GM13976 (cell line): ENCODE measurements around the gene DTX4.

Experiments used
- DNase-seq: peaks from one replicate; pipeline ENCODE4 v3.0.0; 2012; ENCODE audit warnings: low spot score
- in situ Hi-C: fragments of 300-500 bp; cut with MboI; formaldehyde crosslinking; loops from one replicate; pipeline ENCODE4 v1.12.0; 2022; ENCODE audit warnings: low sequenced_read_pairs, mixed read lengths, inconsistent platforms; ENCODE audit not compliant: unreplicated experiment
- TF ChIP-seq, protein P1 (sequence below): IDR thresholded peaks from 2 replicates; pipeline ENCODE4 v1.5.1; 2012; ENCODE audit warnings: borderline replicate concordance, mild to moderate bottlenecking; ENCODE audit not compliant: insufficient read depth; ENCODE audit errors: extremely low read depth, missing control alignments, control extremely low read depth

Gene DTX4

DNA sequence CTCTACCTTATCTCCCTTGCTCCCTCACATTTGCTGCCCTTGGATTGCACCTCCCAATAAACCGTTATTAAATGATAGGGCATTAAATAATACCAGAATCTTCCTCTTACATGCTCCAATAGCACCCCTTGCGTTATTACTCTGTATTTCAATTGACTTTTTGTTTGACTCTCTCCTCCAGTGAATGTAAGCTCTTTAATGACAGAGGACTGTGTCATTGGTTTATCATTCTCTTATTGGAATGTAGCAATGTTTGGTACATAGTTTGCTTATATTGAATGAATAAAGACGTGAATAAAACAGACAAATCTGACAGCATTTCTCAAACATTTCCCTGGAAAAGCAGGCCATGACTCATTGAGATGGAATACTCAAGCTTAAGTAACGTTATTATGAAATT is 49.5 kb downstream of the DTX4 start:
- TF ChIP-seq, protein P1, sequence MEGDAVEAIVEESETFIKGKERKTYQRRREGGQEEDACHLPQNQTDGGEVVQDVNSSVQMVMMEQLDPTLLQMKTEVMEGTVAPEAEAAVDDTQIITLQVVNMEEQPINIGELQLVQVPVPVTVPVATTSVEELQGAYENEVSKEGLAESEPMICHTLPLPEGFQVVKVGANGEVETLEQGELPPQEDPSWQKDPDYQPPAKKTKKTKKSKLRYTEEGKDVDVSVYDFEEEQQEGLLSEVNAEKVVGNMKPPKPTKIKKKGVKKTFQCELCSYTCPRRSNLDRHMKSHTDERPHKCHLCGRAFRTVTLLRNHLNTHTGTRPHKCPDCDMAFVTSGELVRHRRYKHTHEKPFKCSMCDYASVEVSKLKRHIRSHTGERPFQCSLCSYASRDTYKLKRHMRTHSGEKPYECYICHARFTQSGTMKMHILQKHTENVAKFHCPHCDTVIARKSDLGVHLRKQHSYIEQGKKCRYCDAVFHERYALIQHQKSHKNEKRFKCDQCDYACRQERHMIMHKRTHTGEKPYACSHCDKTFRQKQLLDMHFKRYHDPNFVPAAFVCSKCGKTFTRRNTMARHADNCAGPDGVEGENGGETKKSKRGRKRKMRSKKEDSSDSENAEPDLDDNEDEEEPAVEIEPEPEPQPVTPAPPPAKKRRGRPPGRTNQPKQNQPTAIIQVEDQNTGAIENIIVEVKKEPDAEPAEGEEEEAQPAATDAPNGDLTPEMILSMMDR, result no peak
- in situ Hi-C loops, result no loop called here
- DNase-seq, result no peak

DNA sequence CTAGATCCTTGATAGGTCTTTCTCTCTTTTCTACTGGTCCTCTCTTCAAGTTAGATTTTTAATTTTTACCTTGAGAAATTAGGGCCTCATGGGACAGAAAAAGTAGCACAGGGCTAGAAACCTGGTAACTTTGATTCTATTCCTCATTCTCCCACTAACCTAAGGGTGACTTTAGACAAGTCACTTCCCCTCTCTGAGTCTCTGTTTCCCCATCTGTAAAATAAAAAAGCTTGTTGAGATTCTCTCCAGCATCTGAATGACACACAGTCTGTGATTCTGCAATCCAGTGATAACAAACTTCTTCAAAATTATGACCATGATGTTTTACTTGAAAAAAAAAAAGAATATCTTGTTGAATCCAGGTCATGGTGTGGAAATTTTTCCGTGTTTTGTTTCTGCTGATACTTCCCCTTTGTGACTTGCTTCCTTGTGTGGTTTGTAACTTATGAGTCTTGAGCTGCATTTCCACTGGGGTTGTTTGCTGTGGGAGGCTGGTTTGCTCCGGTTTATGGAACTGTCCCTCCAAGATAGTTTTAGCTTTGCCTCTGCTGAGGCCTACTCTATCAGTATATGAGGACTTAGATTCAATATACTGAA is 50.6 kb downstream of the DTX4 start:
- in situ Hi-C loops, result no loop called here
- TF ChIP-seq, protein P1, result no peak
- DNase-seq, result no peak

- DNase-seq, result no peak
- in situ Hi-C loops, result no loop called here
- TF ChIP-seq, protein P1, result no peak
Observed at GRCh38 chr11:59223177-59223576, 51.2 kb downstream of the DTX4 start.

- no peak for DNase-seq
- TF ChIP-seq, protein P1, result no peak
- in situ Hi-C loops, result no loop called here
Observed at GRCh38 chr11:59223611-59224010, 51.7 kb downstream of the DTX4 start.

- TF ChIP-seq, protein P1, result no peak
- in situ Hi-C loops, result no loop called here
- no peak for DNase-seq
Observed at GRCh38 chr11:59224351-59224928, 52.5 kb downstream of the DTX4 start.

- DNase-seq, result no peak
- in situ Hi-C loops, result no loop called here
- TF ChIP-seq, protein P1, result no peak
Observed at GRCh38 chr11:59225017-59225416, 53.1 kb downstream of the DTX4 start.

- no peak for DNase-seq
- in situ Hi-C loops, result no loop called here
- TF ChIP-seq, protein P1, result no peak
Observed at GRCh38 chr11:59226396-59226795, 54.5 kb downstream of the DTX4 start.
